K562 (cell line): ENCODE results near the gene EGFR. TPM values are rescaled to one million over a fixed set of nuclear protein-coding genes. Genes with fewer than 3 reads are reported as not detected.

ENCODE experiments used
- ATAC-seq: fragments of 200-7000 bp; cut with Tn5 transposase; 3 replicates; pipeline ENCODE4 v1.9.1; 2020; ENCODE audit warnings: moderate library complexity
- BruUV-seq: library from RNA; stranded (reverse); fragments of 400-500 nt; replicated peaks from 2 replicates; lab custom pipeline; 2021; lab: Mats Ljungman, UMichigan
- CTCF ChIA-PET: fragments of 300-600 bp; formaldehyde crosslinking; extraction: SDS; loops from one replicate; lab custom pipeline; 2021; ENCODE audit warnings: low intra/inter-chr PET ratio; lab: Yijun Ruan, JAX
- POLR2A ChIA-PET: fragments of 300-600, 350-650 bp; sonication (Branson Sonifier 250); formaldehyde crosslinking; extraction: SDS; loops from one replicate; lab custom pipeline; 2021; ENCODE audit warnings: antibody characterized with exemption, inconsistent platforms; lab: Yijun Ruan, JAX
- DNase-seq, 4 experiments: peaks; one replicate each; pipeline versions ENCODE4 v3.0.0 to v3.0.0-alpha.2; 2011 to 2018; ENCODE audit warnings: low spot score in 3 of 4, mixed read lengths in 3 of 4; ENCODE audit errors: extremely low read depth in 1 of 4
- FAIRE-seq: peaks from 2 replicates; lab custom pipeline; 2011; peaks lifted over from hg19 to GRCh38; lab: Jason Lieb, UNC
- H2AFZ ChIP-seq: 2 replicates; pipeline ENCODE4 v1.6.0; 2011; ENCODE audit warnings: low read depth, low read length, control low read depth, inconsistent platforms
- H3K27ac ChIP-seq: fragments of 200-600 bp; 3 replicates; pipeline ENCODE4 v1.8.0; 2011; ENCODE audit warnings: low read depth, mild to moderate bottlenecking, control low read depth, inconsistent platforms, low read length, moderate library complexity, mixed read lengths; ENCODE audit errors: extremely low read depth
- H3K27me3 ChIP-seq, 2 experiments: fragments of 300-600 bp in 1 of 2; 2 replicates in 1 of 2; 3 replicates in 1 of 2; pipeline versions ENCODE4 v1.6.0 to v1.8.0; 2011; ENCODE audit warnings: inconsistent platforms in 2 of 2, low read length in 2 of 2, mild to moderate bottlenecking in 1 of 2, mixed read lengths in 1 of 2, moderate library complexity in 1 of 2; ENCODE audit not compliant: control insufficient read depth in 2 of 2, insufficient read depth in 2 of 2
- H3K36me3 ChIP-seq: fragments of 300-600 bp; 3 replicates; pipeline ENCODE4 v1.8.0; 2011; ENCODE audit warnings: mild to moderate bottlenecking, low read length, inconsistent platforms; ENCODE audit not compliant: control insufficient read depth, insufficient read depth
- H3K4me1 ChIP-seq, 2 experiments: fragments of 200-600 bp in 1 of 2; replicated peaks in 1 of 2; 2 replicates in 1 of 2; 3 replicates in 1 of 2; pipeline versions ENCODE4 v1.5.1 to v1.8.0; 2011; ENCODE audit warnings: inconsistent platforms in 2 of 2, low read length in 2 of 2, mild to moderate bottlenecking in 1 of 2, mixed read lengths in 1 of 2, moderate library complexity in 1 of 2; ENCODE audit not compliant: control insufficient read depth in 2 of 2, insufficient read depth in 2 of 2
- H3K4me2 ChIP-seq: 2 replicates; pipeline ENCODE4 v1.6.1; 2011; ENCODE audit warnings: low read length, control low read depth, inconsistent platforms, mixed read lengths; ENCODE audit not compliant: insufficient read depth
- H3K4me3 ChIP-seq: fragments of 200-600 bp; sonication (generic), shearing (Covaris generic); 2 replicates; pipeline ENCODE4 v1.5.1; 2016; ENCODE audit warnings: control low read depth, inconsistent platforms
- H3K79me2 ChIP-seq: fragments of 200-600 bp; 3 replicates; pipeline ENCODE4 v1.8.0; 2011; ENCODE audit warnings: low read length, inconsistent platforms; ENCODE audit not compliant: control insufficient read depth, insufficient read depth
- H3K9ac ChIP-seq, 2 experiments: 2 replicates each; pipeline versions ENCODE4 v1.6.0 to v1.6.1; 2011; ENCODE audit warnings: low read depth in 2 of 2, low read length in 2 of 2, control low read depth in 1 of 2, inconsistent platforms in 1 of 2, mild to moderate bottlenecking in 1 of 2, mixed read lengths in 1 of 2; ENCODE audit not compliant: insufficient read depth in 1 of 2
- H3K9me1 ChIP-seq: one replicate; pipeline ENCODE4 v1.6.0; 2011; ENCODE audit warnings: inconsistent platforms, mild to moderate bottlenecking, low read length, moderate library complexity; ENCODE audit not compliant: control insufficient read depth, insufficient read depth
- H3K9me3 ChIP-seq: replicated peaks from 2 replicates; pipeline ENCODE4 v1.5.1; 2011; ENCODE audit warnings: low read depth, low read length, inconsistent platforms; ENCODE audit not compliant: control insufficient read depth, insufficient read depth
- H4K20me1 ChIP-seq: replicated peaks from 2 replicates; pipeline ENCODE4 v1.6.1; 2011; ENCODE audit warnings: low read length, inconsistent platforms, mixed read lengths; ENCODE audit not compliant: control insufficient read depth, insufficient read depth
- AFF1 ChIP-seq, 2 experiments: fragments of 450-650 bp; IDR thresholded peaks; 2 replicates each; pipeline ENCODE4 v1.6.1; 2018; ENCODE audit warnings: mild to moderate bottlenecking in 2 of 2, low read depth in 1 of 2; ENCODE audit not compliant: partially characterized antibody in 2 of 2
- BACH1 ChIP-seq: fragments of 200-800 bp; sonication (Bioruptor generic); IDR thresholded peaks from 2 replicates; pipeline ENCODE4 v1.6.1; 2016; ENCODE audit warnings: missing genetic modification characterization, missing compliant biosample characterization
- ESRRB ChIP-seq: fragments of 250-450 bp; sonication (Bioruptor Pico); IDR thresholded peaks from 2 replicates; pipeline ENCODE4 v1.5.0; 2020; ENCODE audit warnings: mild to moderate bottlenecking, moderate library complexity, borderline replicate concordance
- EWSR1 ChIP-seq: fragments of 450-650 bp; IDR thresholded peaks from 2 replicates; pipeline ENCODE4 v1.6.1; 2018; ENCODE audit warnings: borderline replicate concordance, mild to moderate bottlenecking, low read depth, moderate library complexity; ENCODE audit not compliant: partially characterized antibody
- KAT2B ChIP-seq: IDR thresholded peaks from one replicate; pipeline ENCODE4 v1.6.1; 2012; ENCODE audit warnings: low read depth, mild to moderate bottlenecking, control low read depth, inconsistent platforms, low read length, moderate library complexity
- NEUROD1 ChIP-seq: fragments of 150-350 bp; IDR thresholded peaks from 2 replicates; pipeline ENCODE4 v1.6.1; 2014; ENCODE audit warnings: borderline replicate concordance, low read length, low read depth; ENCODE audit not compliant: partially characterized antibody
- NUFIP1 ChIP-seq: fragments of 450-650 bp; IDR thresholded peaks from 2 replicates; pipeline ENCODE4 v1.6.1; 2018; ENCODE audit not compliant: partially characterized antibody
- SNRNP70 ChIP-seq: fragments of 200-400 bp; formaldehyde crosslinking; optimal IDR thresholded peaks from 2 replicates; pipeline ENCODE3; 2017; ENCODE audit warnings: low read depth, low read length
- SRF ChIP-seq, 2 experiments: fragments of 250-450, 450-650 bp in 1 of 2; sonication (Bioruptor Pico) in 1 of 2; sonication (generic) in 1 of 2; formaldehyde crosslinking; IDR thresholded peaks; 2 replicates each; pipeline versions ENCODE4 v1.5.0 to v1.5.1; 2020 to 2022; ENCODE audit warnings: mild to moderate bottlenecking in 1 of 2, missing genetic modification reagents in 1 of 2
- TSC22D4 ChIP-seq: fragments of 450-650 bp; IDR thresholded peaks from 2 replicates; pipeline ENCODE4 v1.6.1; 2016; ENCODE audit warnings: missing genetic modification characterization, missing biosample characterization, control low read depth
- XRCC3 ChIP-seq: fragments of 450-650 bp; IDR thresholded peaks from 2 replicates; pipeline ENCODE4 v1.6.1; 2017; ENCODE audit warnings: mild to moderate bottlenecking, moderate library complexity
- ZBED1 ChIP-seq: IDR thresholded peaks from 2 replicates; pipeline ENCODE4 v1.6.1; 2014
- ZHX1 ChIP-seq: fragments of 150-350 bp; conservative IDR thresholded peaks from 2 replicates; pipeline ENCODE4 v1.6.1; 2014; ENCODE audit warnings: low read length
- ZNF644 ChIP-seq: fragments of 200-800 bp; sonication (Bioruptor generic); IDR thresholded peaks from 2 replicates; pipeline ENCODE4 v1.6.1; 2016; ENCODE audit warnings: low read depth, missing genetic modification characterization, missing compliant biosample characterization
- WGBS: fragments of 100-300 bp; shearing (Covaris generic); methylation state at CpG from one replicate; pipeline ENCODE4 v1.1.6; 2016; ENCODE audit warnings: low coverage, mixed read lengths; ENCODE audit not compliant: insufficient coverage; ENCODE audit errors: missing lambda C conversion rate; 5-methylcytosine and 5-hydroxymethylcytosine counted together
- in situ Hi-C: fragments of 300-500 bp; cut with MboI; formaldehyde crosslinking; loops from 4 replicates; pipeline ENCODE4 v1.15.0; 2018; ENCODE audit warnings: inconsistent platforms, mixed read lengths
- intact Hi-C: fragments of 100-400 bp; cut with micrococcal nuclease; formaldehyde crosslinking; loops from 2 replicates; pipeline ENCODE4 v1.14.2; 2022
- polyA plus RNA-seq, 8 experiments: library from polyadenylated mRNA; depleted of rRNA in 4 of 8; stranded (reverse) in 5 of 8; unstranded in 3 of 8; fragments of >200 nt; fragmentation: Nextera tagmentation in 2 of 8; fragmentation: Illumina TruSeq in 1 of 8; extraction: Ambion mirVana in 2 of 8; extraction: Trizol in 1 of 8; gene quantifications; 2 replicates each; pipeline versions ENCODE4 v1.2.1 to v1.2.3, GENCODE V29; 2011 to 2014; ENCODE audit warnings: inconsistent platforms in 1 of 8, missing spikeins in 1 of 8
- total RNA-seq, 7 experiments: library from RNA; depleted of rRNA in 6 of 7; stranded (reverse); fragments of >200 nt in 6 of 7; fragmentation: Illumina TruSeq in 2 of 7; extraction: Trizol in 2 of 7; gene quantifications; 2 replicates each; pipeline versions ENCODE4 v1.2.1 to v1.2.3, GENCODE V29; 2011 to 2021; ENCODE audit warnings: low replicate concordance in 1 of 7

Gene EGFR
- total and polyA plus RNA-seq, 9 of the 15 experiments (the other 6 are each of a cell fraction or from before 2014, with no cell fraction given): 0.13 TPM; not detected in 8

GRCh38 chr7:55133630-55134358, 115.0 kb downstream of the EGFR start:
- in situ Hi-C loops: no loop called here
- intact Hi-C loops: no loop called here
- Histone ChIP-seq H3K9me1 (no peaks in the 10 kb centered on the region), H3K4me3 (no peak overlapping the region), H3K79me2 (no peaks in the 10 kb centered on the region), H3K4me1 (peaks cover 15 to 16% of the 10 kb centered on the region in 2 experiments; a peak in 4 of 5 replicates), H3K27me3 (peaks cover 0 to 10% of the 10 kb centered on the region in 2 experiments; a peak in 1 of 5 replicates), H3K4me2 (peak overlapping the region; percentile 17; the same call in 1 of the 2 replicates), H3K9me3 (no peaks in the 10 kb centered on the region), H4K20me1 (no peaks in the 10 kb centered on the region), H3K27ac (peak overlapping the region; percentile 64; the same call in 2 of the 3 replicates), H3K36me3 (no peaks in the 10 kb centered on the region), H2AFZ (peak overlapping the region; percentile 67), H3K9ac (peak overlapping the region; percentile 2 to 77; a peak in 3 of 4 replicates)
- ChIA-PET CTCF (no interaction called here), POLR2A (interaction anchor here (0.7 kb wide), 1 partner anchor 11 kb away, joined by 3 read pairs; no protein-coding TSS in a partner anchor)
- 5% methylated on average over 16 of the region's 16 CpGs for WGBS
- peak; percentile 96 for ATAC-seq
- peak; percentile 16 to 74 (median 41) for DNase-seq
- peak; percentile 93 for FAIRE-seq
- no TSS peak for BruUV-seq
- no peak for TF ChIP-seq SRF (CRISPR knock-in tag; IDR thresholded peaks at IDR 0.05)
- TF ChIP-seq KAT2B: no peak
- TF ChIP-seq EWSR1: no peak
- TF ChIP-seq BACH1 (tag): no peak
- no peak for TF ChIP-seq AFF1 (IDR thresholded peaks at IDR 0.05; ENCODE audit: low read depth in 1 of 2, partially characterized antibody in 2 of 2)
- no peak for TF ChIP-seq ZBED1
- no peak for TF ChIP-seq ZHX1
- no peak for TF ChIP-seq ESRRB (CRISPR knock-in tag)
- no peak for TF ChIP-seq XRCC3
- TF ChIP-seq NEUROD1: no peak
- no peak for TF ChIP-seq ZNF644 (tag)
- no peak for TF ChIP-seq TSC22D4 (tag)
- no peak for TF ChIP-seq NUFIP1
- TF ChIP-seq SNRNP70: no peak
